A673 (cell line): ENCODE results near the gene CDK15.

Source experiments
- CTCF ChIP-seq: fragments of 300-800, 200-600 bp; sonication (generic); conservative IDR thresholded peaks from 2 replicates; pipeline ENCODE4 v1.5.1; 2017; ENCODE audit warnings: low read depth, mild to moderate bottlenecking, antibody characterized with exemption, low read length, moderate library complexity, mixed read lengths
- EZH2 ChIP-seq: fragments of 200-600 bp; sonication (generic); IDR thresholded peaks from 2 replicates; pipeline ENCODE4 v1.6.1; 2017; ENCODE audit warnings: borderline replicate concordance, low read depth, mild to moderate bottlenecking, mixed read lengths, antibody characterized with exemption, low read length; ENCODE audit not compliant: poor library complexity, severe bottlenecking

GRCh38 chr2:201796478-201796865 is 9.9 kb upstream of the CDK15 start:
- TF ChIP-seq CTCF (no peak), EZH2 (no peak)
